IMR-90 (cell line): Measurements from ENCODE around the gene KCNQ5. TPM values are rescaled to one million over a fixed set of nuclear protein-coding genes. Genes with fewer than 3 reads are reported as not detected.

Experiments used
- ATAC-seq: fragments of 200-7000 bp; cut with Tn5 transposase; 2 replicates; pipeline ENCODE4 v1.9.1; 2020; ENCODE audit warnings: low read depth, mild to moderate bottlenecking, moderate library complexity
- BruUV-seq: library from RNA; stranded (reverse); fragments of 400-500 nt; replicated peaks from 2 replicates; lab custom pipeline; 2021; lab: Mats Ljungman, UMichigan
- CTCF ChIA-PET: fragments of 300-600 bp; formaldehyde crosslinking; extraction: SDS; loops from one replicate; lab custom pipeline; 2021; ENCODE audit warnings: antibody characterized with exemption; lab: Yijun Ruan, JAX
- POLR2A ChIA-PET: fragments of 300-600 bp; sonication (Branson Sonifier 250); formaldehyde crosslinking; loops from one replicate; lab custom pipeline; 2022; ENCODE audit warnings: antibody characterized with exemption; ENCODE audit not compliant: unreplicated experiment; lab: Charles Lee
- DNase-seq: peaks from one replicate; pipeline ENCODE4 v3.0.0; 2013
- H2AFZ ChIP-seq: replicated peaks from 2 replicates; pipeline ENCODE3; 2013; ENCODE audit warnings: low read length, mild to moderate bottlenecking; ENCODE audit not compliant: poor library complexity
- H2AK5ac ChIP-seq: 2 replicates; pipeline ENCODE4 v1.6.1; 2013; ENCODE audit warnings: low read depth, low read length, inconsistent platforms
- H2AK9ac ChIP-seq: replicated peaks from 2 replicates; pipeline ENCODE3; 2013; ENCODE audit warnings: mild to moderate bottlenecking, low read depth, low read length, moderate library complexity; ENCODE audit not compliant: poor library complexity
- H2BK120ac ChIP-seq: 2 replicates; pipeline ENCODE4 v1.6.1; 2013; ENCODE audit warnings: low read depth, low read length, inconsistent platforms
- H2BK15ac ChIP-seq: 3 replicates; pipeline ENCODE4 v1.6.1; 2013; ENCODE audit warnings: low read depth, low read length, inconsistent platforms
- H2BK20ac ChIP-seq: 2 replicates; pipeline ENCODE4 v1.6.1; 2013; ENCODE audit warnings: low read depth, mild to moderate bottlenecking, inconsistent platforms, low read length, moderate library complexity
- H2BK5ac ChIP-seq: 2 replicates; pipeline ENCODE4 v1.6.1; 2013; ENCODE audit warnings: mild to moderate bottlenecking, low read depth, low read length, inconsistent platforms; ENCODE audit not compliant: poor library complexity, severe bottlenecking
- H3K14ac ChIP-seq: replicated peaks from 2 replicates; pipeline ENCODE4 v1.6.1; 2013; ENCODE audit warnings: low read depth, low read length, inconsistent platforms
- H3K18ac ChIP-seq: 2 replicates; pipeline ENCODE4 v1.6.1; 2013; ENCODE audit warnings: low read depth, low read length, control low read depth
- H3K23ac ChIP-seq: 2 replicates; pipeline ENCODE4 v1.6.1; 2013; ENCODE audit warnings: low read depth, low read length, inconsistent platforms
- H3K27ac ChIP-seq: 2 replicates; pipeline ENCODE4 v1.5.1; 2013; ENCODE audit warnings: mild to moderate bottlenecking, control low read depth, low read length; ENCODE audit not compliant: insufficient read depth
- H3K27me3 ChIP-seq: 2 replicates; pipeline ENCODE4 v1.6.1; 2013; ENCODE audit warnings: low read length; ENCODE audit not compliant: control insufficient read depth, insufficient read depth
- H3K36me3 ChIP-seq: 2 replicates; pipeline ENCODE4 v1.6.1; 2013; ENCODE audit warnings: low read length, mixed read lengths; ENCODE audit not compliant: control insufficient read depth, insufficient read depth
- H3K4ac ChIP-seq: 2 replicates; pipeline ENCODE4 v1.6.1; 2013; ENCODE audit warnings: low read depth, low read length, inconsistent platforms
- H3K4me1 ChIP-seq: 2 replicates; pipeline ENCODE4 v1.6.1; 2013; ENCODE audit warnings: low read length, mixed read lengths; ENCODE audit not compliant: control insufficient read depth, insufficient read depth
- H3K4me2 ChIP-seq: 2 replicates; pipeline ENCODE4 v1.6.1; 2013; ENCODE audit warnings: low read depth, mild to moderate bottlenecking, control low read depth, low read length, moderate library complexity
- H3K4me3 ChIP-seq: 2 replicates; pipeline ENCODE4 v1.5.1; 2013; ENCODE audit warnings: low read depth, mild to moderate bottlenecking, control low read depth, low read length, moderate library complexity; ENCODE audit not compliant: insufficient read depth
- H3K56ac ChIP-seq: 2 replicates; pipeline ENCODE4 v1.6.1; 2013; ENCODE audit warnings: low read length, inconsistent platforms; ENCODE audit not compliant: insufficient read depth; ENCODE audit errors: extremely low read depth
- H3K79me1 ChIP-seq, 2 experiments: 2 replicates each; pipeline ENCODE4 v1.6.1; 2013; ENCODE audit warnings: low read length in 2 of 2, inconsistent platforms in 1 of 2, low read depth in 1 of 2
- H3K9ac ChIP-seq: 2 replicates; pipeline ENCODE4 v1.6.1; 2013; ENCODE audit warnings: low read depth, low read length, control low read depth
- H3K9me1 ChIP-seq: 2 replicates; pipeline ENCODE4 v1.6.1; 2013; ENCODE audit warnings: low read length, inconsistent platforms; ENCODE audit not compliant: insufficient read depth
- H3K9me3 ChIP-seq: 2 replicates; pipeline ENCODE4 v1.6.1; 2013; ENCODE audit warnings: low read length; ENCODE audit not compliant: control insufficient read depth, insufficient read depth
- H4K20me1 ChIP-seq: 2 replicates; pipeline ENCODE4 v1.6.1; 2013; ENCODE audit warnings: low read length, inconsistent platforms; ENCODE audit not compliant: insufficient read depth
- H4K5ac ChIP-seq: 2 replicates; pipeline ENCODE4 v1.6.1; 2013; ENCODE audit warnings: mild to moderate bottlenecking, low read depth, low read length, control low read depth
- H4K8ac ChIP-seq, 2 experiments: 2 replicates each; pipeline ENCODE4 v1.6.1; 2013; ENCODE audit warnings: low read depth in 2 of 2, low read length in 2 of 2, control low read depth in 1 of 2, inconsistent platforms in 1 of 2
- H4K91ac ChIP-seq: 2 replicates; pipeline ENCODE4 v1.6.1; 2013; ENCODE audit warnings: low read depth, low read length, inconsistent platforms; ENCODE audit not compliant: insufficient read depth
- BHLHE40 ChIP-seq: fragments of 150-350 bp; IDR thresholded peaks from 2 replicates; pipeline ENCODE4 v1.6.1; 2016; ENCODE audit warnings: mild to moderate bottlenecking, low read depth, low read length
- CEBPB ChIP-seq: IDR thresholded peaks from 2 replicates; pipeline ENCODE4 v1.6.1; 2012; ENCODE audit warnings: low read depth, low read length, improper control_type of control experiment
- FOS ChIP-seq: fragments of 150-350 bp; IDR thresholded peaks from 2 replicates; pipeline ENCODE4 v1.6.1; 2016; ENCODE audit warnings: low read depth, low read length
- MAFK ChIP-seq: IDR thresholded peaks from 2 replicates; pipeline ENCODE4 v1.6.1; 2012; ENCODE audit warnings: low read depth, low read length, improper control_type of control experiment
- MAZ ChIP-seq: IDR thresholded peaks from 2 replicates; pipeline ENCODE4 v1.6.1; 2012; ENCODE audit warnings: low read depth, mild to moderate bottlenecking, low read length, improper control_type of control experiment, moderate library complexity, borderline replicate concordance
- WGBS, 2 experiments: methylation state at CpG; one replicate each; pipeline versions ENCODE4 v1.1.5 to v1.1.7; 2013; ENCODE audit warnings: missing lambda C conversion rate in 2 of 2; ENCODE audit not compliant: insufficient read length in 1 of 2; ENCODE audit errors: extremely low coverage in 2 of 2; 5-methylcytosine and 5-hydroxymethylcytosine counted together
- dilution Hi-C: fragments of 300-500 bp; cut with HindIII; formaldehyde crosslinking; loops from one replicate; pipeline ENCODE4 v1.14.3; 2018; ENCODE audit warnings: low sequenced_read_pairs; ENCODE audit not compliant: unreplicated experiment
- in situ Hi-C: fragments of 300-500 bp; cut with MboI; formaldehyde crosslinking; loops from 3 replicates; pipeline ENCODE4 v1.14.3; 2019; ENCODE audit warnings: low sequenced_read_pairs, inconsistent platforms, mixed read lengths
- intact Hi-C: fragments of 100-400 bp; cut with micrococcal nuclease; formaldehyde crosslinking; loops from 2 replicates; pipeline ENCODE4 v1.10.0; 2022
- polyA plus RNA-seq, 3 experiments: library from polyadenylated mRNA; depleted of rRNA; stranded (reverse); fragments of >200 nt; gene quantifications; 2 replicates each; pipeline ENCODE4 v1.2.3, GENCODE V29; 2012; ENCODE audit warnings: low replicate concordance in 1 of 3
- total RNA-seq: library from RNA; depleted of rRNA; stranded (reverse); fragments of >200 nt; gene quantifications from 2 replicates; pipeline ENCODE4 v1.2.3, GENCODE V29; 2012

The KCNQ5 gene
- total and polyA plus RNA-seq, 2 of the 4 experiments (the other 2 are of a cell fraction), result 0.75 to 1.3 TPM

DNA sequence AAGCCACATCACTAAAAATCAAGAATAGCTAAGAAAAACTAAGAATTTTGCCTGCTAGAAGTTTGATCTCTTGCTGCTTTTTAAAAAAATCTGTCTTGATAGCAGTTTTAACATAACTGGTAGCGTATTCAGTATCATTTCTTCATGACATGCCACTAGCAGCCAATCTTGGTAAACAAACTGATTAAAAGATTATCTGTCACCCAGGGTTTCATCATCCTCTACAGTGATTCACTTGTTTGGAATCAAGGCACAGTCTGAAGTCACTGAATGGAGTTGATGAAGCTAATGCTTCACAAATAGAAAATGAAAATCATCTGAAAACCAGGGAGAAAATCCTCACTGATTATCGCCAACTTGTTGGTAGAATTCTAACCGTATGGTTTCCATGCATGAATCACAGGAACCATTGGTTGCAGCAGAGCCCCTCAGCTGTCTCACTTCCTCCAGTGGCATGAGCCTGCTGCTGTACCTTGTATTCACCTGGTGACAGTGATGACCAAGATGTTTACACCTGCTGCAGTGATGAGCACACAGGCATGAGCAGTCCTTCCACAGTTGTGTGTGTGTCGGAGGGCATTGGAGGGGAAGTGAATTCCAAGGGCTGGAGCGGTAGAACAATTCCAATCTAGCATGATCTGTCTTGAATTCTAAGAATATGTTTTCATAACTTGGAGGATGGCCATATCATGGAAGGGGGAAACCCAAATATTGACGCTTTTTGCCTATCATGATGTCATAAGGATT lies 328.4 kb downstream of the KCNQ5 start:
- POLR2A ChIA-PET, result no interaction called here
- peak; percentile 55 for ATAC-seq
- BruUV-seq, result no TSS peak

More for the DNA sequence above, 328.4 kb downstream of the KCNQ5 start:
- no peaks in the 10 kb centered on the region for H3K79me1 ChIP-seq
- peak overlapping the region; percentile 56 for H3K18ac ChIP-seq
- H2BK20ac ChIP-seq, result peak overlapping the region; percentile 91
- H3K27ac ChIP-seq, result peak overlapping the region; percentile 68
- H3K4me3 ChIP-seq, result peak overlapping the region; percentile 14; the same call in 1 of the 2 replicates
- no peaks in the 10 kb centered on the region for H3K9me3 ChIP-seq
- H3K56ac ChIP-seq, result no peak overlapping the region; the same call in 1 of the 2 replicates
- peak overlapping the region; percentile 75 for H2AFZ ChIP-seq
- DNase-seq, result peak; percentile 89
- H2AK5ac ChIP-seq, result peak overlapping the region; percentile 81
- H3K27me3 ChIP-seq, result no peaks in the 10 kb centered on the region
- H3K4me2 ChIP-seq, result peak overlapping the region; percentile 87
- peaks cover 6% of the 10 kb centered on the region for H3K9me1 ChIP-seq
- intact Hi-C loops (no loop called here), in situ Hi-C loops (no loop called here), dilution Hi-C loops (no loop called here)
- CTCF ChIA-PET, result interaction anchor here (0.5 to 1.0 kb wide), 2 partner anchors 12 to 114 kb away, joined by 3 read pairs; no protein-coding TSS in a partner anchor
- peak overlapping the region; percentile 80 for H3K23ac ChIP-seq
- H3K36me3 ChIP-seq, result no peaks in the 10 kb centered on the region
- H3K9ac ChIP-seq, result no peak overlapping the region
- peak overlapping the region; percentile 82 for H3K14ac ChIP-seq
- H4K91ac ChIP-seq, result peak overlapping the region; percentile 74
- peak overlapping the region in 1 of 2 experiments; percentile 58; a peak in 1 of 4 replicates for H4K8ac ChIP-seq
- H4K5ac ChIP-seq, result peak overlapping the region; percentile 19; the same call in 1 of the 2 replicates
- peak overlapping the region; percentile 90 for H3K4ac ChIP-seq
- peaks cover 13% of the 10 kb centered on the region for H3K4me1 ChIP-seq
- peak overlapping the region; percentile 83 for H2BK5ac ChIP-seq
- peak overlapping the region; percentile 94 for H2BK120ac ChIP-seq
- no CpG with 5 or more reads among the region's 6 CpGs for WGBS, 2 experiments
- H4K20me1 ChIP-seq, result no peaks in the 10 kb centered on the region
- peak overlapping the region; percentile 77; the same call in 2 of the 3 replicates for H2BK15ac ChIP-seq
- TF ChIP-seq CEBPB (peak; percentile 89), BHLHE40 (peak; percentile 27; the same call in 1 of the 2 replicates), MAZ (no peak), FOS (peak; percentile 71), MAFK (peak; percentile 41)
- peak overlapping the region; percentile 79 for H2AK9ac ChIP-seq
